GM19397 (cell line): Measurements from ENCODE around the gene KCNMB2.

Source experiments
- ATAC-seq: cut with Tn5 transposase; IDR thresholded peaks from one replicate; pipeline ENCODE4 v1.9.1; 2021; ENCODE audit warnings: mild to moderate bottlenecking, moderate library complexity; ENCODE audit not compliant: unreplicated experiment

The KCNMB2 gene

DNA sequence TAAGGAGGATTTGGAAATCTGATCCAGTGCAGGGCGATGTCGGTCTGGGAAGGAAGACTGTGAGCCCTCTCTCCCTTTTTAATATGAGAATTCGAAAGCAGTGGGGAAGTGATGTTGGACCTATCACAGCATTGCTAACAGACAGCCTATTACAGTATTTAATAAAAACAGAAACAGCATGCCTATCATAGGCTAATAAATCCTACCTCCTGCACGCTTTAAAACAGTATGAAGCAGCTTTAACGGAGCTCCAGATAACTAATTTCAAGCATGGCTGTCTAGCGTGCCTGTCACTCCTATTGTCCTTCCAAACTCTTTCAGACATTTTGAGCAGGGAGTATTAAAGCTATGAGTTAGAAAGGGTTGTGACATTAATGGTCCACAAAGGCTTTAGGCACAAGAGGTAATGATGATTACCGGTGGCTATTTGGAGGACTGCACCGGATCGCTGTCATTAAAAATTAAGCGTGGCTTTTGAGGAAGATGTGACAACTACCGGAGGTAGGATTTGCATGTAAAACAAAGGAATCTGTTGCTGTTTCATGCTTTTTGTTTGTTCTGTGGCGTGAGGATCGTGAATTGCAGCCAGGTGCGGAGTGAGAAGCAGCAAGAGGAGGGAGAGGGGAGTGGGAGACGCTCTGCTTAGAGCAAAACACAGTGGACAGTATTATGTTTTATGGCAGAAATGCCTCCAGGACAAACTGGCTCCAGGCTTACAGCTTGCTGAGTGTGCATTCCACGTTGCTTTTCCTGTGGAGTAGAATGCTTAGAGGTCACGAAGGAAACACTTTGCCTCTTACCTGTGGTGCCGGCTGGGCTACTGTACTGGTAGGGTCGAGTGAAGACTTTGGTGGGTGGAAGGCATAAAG lies at the start of gene KCNMB2:
TSS of gene KCNMB2 (plus strand) at position 226 of the 869 bp plus-strand sequence.
- ATAC-seq, result no peak

DNA sequence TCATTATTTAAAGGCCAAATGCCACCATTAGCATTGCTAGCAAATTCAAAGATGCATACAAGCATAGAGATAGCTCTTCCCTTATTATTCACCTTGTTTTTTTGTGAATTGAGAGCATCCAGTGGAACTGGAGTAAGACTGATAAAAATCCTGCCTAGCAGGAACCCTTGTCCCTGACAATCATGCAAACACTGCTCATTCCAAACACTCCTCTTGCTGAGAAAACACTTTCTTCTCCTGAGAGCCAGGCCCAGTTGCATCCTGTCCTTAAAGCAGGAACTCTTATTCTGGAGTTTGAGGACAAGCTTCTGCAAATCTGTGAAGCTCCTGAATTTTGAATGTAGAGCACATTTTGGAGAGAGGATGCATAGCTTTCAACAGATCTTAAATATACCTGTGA lies 49.3 kb upstream of the KCNMB2 start:
- no peak for ATAC-seq

DNA sequence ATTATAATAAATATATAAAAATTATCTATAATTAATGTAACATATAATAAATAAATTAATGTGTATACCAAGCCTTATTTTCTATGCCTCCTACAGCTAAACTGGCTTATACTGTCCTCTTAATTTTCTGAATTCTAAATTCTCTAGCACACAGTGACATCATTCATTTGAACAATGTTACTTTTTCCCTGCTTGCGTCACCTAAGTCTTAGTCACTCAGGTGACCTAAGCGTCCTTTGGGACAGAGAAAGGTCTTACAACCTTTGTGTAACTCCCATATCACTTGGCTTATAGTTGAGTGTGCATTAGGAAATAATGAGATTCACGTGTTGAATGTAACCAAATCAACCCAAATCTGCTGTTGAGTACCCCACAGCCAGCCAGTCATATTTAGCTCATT lies 48.5 kb upstream of the KCNMB2 start:
- ATAC-seq, result no peak

DNA sequence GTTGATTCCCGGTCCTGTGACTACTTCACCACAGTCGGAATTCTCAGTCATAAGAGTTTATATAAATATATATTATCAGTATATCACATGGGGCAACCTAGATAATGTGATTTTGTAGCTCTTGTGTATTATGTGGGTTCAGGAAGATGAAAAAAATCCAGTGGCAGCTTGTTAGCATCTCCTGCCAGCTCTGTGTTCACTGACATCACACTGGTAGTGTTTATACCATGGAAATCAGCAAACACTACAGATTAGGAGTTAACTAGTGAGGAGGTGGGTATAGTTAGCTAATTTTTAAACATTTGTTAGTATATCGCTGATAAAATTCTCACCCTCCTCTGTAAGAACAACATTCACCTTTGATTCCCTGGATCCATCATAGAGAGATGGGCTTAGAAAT lies 44.5 kb upstream of the KCNMB2 start:
- ATAC-seq, result no peak

DNA sequence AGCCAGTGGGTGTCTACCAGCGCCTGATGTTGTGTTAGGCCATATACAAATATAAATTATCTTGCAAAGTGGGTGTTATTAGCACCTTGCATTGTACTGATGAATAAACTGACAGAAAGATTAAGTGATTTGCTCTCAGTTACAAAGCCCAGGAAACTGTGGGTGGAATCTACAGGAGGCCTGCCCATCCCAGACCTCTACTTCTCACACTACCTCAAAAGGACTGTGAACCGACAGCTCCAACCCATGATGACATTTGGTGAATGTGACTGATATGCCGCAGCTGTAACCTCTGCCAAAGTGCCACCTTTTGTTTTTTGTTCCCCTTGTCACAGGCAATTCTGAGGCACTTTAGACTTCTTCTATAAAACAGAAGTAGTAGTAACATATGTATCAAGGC lies 43.7 kb upstream of the KCNMB2 start:
- ATAC-seq, result no peak

DNA sequence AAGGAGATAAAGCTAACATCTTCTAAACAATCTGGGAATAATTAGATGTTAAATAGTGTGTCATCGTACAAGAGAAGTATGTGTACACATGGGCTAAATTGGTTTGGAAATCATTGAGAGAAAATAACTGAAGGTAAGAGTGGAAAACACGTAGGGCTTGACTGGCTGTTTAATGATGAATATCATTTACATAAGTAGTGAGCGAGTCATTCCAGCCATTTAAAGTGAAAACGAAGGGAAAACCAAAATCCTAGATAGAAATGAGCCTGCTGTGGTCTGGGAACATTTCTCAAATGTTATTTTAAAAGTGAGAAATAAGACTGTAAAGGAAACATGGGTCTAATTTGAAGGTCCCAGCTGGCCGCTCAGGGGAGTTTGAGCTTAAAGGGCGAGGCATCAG lies 41.9 kb upstream of the KCNMB2 start:
- no peak for ATAC-seq

DNA sequence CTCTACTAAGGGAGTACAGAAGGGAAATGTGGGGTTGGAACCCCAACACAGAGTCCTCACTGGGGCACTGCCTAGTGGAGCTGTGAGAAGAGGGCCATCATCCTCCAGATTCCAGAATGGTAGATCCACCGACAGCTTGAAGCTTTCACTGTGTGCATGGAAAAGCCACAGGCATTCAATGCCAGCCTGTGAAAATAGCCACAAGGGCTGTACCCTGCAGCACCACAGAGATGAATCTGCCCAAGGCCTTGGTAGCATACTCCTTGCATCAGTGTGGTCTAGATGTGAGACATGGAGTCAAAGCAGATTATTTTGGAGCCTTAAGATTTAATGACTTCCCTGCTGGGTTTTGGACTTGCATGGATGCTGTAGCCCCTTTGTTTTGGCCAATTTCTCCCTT lies 39.3 kb upstream of the KCNMB2 start:
- no peak for ATAC-seq

DNA sequence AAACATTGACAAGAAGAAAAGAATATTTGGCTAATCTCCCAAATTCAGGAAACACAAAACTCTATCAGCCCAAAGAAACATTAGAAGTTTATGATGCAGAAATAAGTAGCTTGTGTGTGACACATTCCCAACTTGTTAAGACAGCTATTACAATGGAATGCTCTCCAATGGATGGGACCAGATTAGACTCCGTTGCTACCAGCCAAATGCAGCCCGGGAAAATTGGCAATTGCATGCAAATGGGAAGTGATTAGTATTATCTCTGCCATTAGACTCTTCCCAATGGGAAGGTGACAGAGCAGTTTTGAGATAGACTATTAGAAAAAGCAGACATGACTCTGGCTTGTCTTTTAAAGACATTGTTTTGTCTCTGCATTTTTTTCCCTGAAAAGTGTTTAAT lies 37.4 kb upstream of the KCNMB2 start:
- no peak for ATAC-seq

DNA sequence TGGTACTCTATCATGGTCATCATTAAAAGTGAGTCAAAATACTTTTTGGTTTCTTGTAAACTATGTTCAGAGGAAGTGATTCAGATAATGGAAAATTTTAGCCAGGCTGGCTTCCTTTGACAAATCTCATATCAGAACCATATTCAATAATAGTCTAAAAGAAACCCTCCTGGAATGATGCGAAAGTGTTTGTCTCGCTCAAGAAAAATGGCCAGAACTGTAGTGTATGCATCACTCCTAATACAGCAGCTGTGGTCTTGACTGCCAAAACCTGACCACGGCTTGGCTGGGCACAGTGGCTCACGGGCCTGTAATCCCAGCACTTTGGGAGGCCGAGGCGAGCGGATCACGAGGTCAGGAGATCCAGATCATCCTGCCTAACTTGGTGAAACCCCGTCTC lies 35.6 kb upstream of the KCNMB2 start:
- ATAC-seq, result no peak

DNA sequence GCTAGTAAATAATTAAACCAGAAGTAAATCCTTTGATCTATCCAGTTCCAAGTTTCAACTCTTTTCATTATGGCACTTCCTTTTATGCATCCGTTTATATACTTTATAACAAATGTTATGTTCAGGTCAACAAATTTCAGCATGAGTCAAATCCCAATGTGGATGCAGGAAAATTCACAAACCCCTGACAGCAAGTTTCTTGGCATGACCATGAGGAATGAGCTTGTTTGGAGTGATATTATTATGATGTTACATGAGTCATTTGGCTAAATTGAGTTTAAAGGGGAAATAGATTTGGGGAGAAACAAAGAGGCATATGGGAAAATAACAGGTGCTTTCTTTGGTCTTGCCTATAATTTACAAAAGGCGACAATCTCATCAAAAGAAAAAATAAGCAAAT lies 32.1 kb upstream of the KCNMB2 start:
- no peak for ATAC-seq

DNA sequence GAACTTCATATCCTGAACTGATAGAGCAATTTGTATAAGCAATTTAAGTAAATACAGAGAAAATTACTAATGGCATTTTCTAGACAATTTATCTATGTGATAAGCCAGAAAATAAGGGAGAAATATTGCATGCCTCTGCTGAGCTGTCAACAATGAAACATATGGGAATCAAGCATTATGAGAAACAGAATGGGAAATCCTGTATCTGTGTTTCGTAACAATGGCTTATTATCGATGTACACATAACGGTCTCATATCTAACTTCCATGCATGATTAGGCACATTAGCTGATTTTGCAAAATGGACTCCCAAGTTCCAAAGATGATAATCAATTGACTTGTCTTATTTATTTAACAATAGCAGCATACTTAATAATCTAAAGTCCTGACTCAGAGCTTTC lies 30.4 kb upstream of the KCNMB2 start:
- no peak for ATAC-seq

DNA sequence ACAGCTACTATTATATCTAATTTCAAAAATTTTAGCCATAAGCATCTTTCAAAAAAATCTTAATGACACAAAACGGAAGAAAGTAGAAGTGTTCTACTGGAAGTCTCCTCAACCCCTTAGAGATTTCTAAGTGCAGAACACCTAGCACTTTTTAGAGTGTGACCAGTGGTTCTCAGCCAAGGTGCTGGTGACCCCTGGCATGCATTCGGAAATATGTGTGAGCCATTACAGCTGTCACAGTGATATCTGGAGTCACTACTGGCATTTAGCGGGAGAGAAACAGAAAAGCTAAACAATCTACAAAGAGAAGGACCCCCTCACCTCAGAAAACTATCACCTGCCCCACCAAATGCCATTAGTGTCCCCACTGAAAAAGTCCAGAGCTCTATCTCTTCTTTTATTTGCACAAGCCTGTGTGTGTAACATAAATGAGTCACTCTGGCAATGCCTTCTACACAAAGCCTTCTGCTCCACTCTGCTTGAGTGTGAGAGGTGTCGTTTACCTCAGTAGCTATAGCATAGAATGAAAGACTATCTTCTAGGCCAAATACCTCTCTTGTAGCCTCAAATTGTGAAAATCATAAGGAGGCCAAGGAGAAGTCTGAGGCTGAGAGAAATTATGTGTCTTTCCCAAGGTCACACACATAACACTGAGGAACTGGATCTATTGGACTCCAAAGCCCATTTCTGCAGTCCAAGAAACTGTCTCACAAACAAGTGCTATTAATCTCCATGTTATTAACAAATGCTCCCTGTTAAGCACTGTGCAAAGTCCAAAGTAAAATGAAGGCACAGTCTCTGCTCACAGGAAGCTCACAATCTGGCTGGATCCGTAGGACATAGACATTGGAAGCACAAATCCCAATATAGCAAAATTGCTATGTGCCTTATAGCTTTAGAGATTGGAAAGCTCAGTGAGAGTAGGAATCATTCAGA lies 28.5 kb upstream of the KCNMB2 start:
- no peak for ATAC-seq

DNA sequence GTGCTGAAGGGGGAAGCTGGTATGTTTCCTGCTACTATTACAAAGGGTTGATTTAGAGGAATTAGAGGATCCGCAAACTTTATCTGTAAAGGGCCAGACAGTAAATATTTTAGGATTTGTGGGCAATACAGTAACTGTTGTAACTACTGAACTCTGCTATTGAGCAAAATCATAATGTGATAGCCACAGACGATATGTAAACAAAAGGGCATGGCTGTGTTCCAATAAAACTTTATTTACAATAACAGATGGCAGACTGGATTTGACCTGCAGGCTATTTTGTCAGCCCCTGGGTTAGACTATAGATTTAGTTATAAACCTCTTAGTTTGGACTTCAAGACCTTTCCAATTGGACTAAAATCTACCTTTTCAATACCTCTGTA lies 27.8 kb upstream of the KCNMB2 start:
- ATAC-seq, result no peak

DNA sequence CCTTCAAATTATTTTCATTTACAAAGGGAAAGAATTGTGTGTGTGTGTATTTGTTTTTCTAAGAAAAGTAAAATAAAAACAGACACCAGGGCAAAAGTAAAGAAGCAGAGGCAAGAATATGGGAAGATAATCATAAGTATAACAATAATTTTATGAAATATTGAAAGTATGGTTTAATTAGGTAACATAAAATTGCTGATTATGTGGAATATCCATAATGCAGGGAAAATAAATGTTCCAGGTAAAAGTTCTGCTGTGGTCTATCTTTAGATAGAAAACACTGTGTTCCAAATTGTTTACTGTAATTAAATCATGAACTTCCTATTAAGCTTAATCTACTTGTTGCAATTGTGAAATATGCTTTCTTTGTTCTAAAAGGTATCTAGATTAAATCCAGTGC lies 25.7 kb upstream of the KCNMB2 start:
- ATAC-seq, result no peak

DNA sequence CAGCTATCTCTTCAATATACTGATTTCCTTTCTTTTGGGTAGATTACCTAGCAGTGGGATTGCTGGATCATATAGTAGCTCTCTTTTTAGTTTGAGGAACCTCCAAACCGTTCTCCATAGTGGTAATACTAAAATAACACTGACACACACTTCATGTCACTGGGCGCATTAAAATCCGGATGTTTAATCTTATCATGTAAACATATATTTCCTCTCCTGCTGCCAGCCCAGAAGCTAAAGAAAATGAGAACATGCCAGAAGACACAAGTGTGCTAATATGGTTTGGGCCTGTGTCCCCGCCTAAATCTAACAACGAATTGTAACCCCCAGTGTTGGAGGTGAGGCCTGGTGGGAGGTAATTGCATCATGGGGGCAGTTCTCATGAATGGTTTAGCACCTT lies 23.6 kb upstream of the KCNMB2 start:
- no peak for ATAC-seq

DNA sequence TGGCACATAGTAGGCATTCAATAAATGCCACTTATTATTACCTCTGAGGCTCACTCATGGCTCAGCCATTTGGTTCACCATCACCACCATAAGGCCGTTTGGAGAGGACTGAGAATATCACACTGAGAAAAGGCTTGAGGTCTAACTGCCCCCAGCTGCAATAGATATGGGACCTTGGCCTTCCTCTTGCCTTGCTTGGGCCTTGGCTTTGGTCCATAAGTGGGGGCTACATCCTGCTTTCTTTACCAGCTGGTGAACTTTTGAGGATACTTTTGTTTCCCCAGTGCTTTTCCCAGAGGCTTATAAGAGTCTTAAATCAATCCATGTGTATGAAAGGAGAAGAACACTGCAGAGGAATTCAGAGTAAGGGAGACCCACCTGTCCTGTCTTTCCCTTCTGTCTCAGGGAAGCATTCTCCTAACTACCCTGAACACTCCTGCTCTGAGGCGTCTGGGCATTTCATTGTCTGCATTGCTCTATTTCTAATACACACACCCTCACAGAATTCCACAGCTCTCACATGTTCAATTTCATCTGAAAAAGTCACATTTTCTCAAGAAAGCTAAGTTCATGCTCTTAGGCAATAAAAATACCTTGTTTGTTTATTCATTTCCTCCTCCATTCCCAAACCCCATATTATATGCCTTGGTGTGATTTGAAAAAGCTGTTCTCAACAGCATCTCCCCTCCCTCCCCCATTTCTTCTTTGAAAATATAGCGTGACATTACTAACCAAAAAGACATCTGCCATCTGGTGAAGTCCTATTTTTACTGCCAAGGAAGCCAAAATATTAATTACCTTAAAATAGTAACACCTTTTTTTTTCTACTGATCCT lies 22.5 kb upstream of the KCNMB2 start:
- ATAC-seq, result no peak

DNA sequence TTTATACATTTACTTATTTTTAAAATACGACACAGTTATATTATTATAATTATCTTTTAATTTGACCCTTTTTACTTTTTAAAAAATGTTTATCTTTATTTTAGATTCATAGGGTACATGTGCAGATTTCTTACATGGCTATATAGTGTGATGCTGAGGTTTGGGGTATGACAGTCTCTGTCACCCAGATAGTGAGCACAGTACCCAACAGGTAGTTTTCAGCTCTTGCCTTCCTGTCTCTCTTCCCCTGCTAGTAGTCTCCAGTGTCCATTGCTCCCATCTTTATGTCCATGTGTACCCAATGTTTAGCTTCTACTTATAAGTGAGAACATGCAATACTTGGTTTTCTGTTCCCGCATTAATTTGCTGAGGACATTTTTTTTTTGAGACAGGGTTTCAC lies 21.8 kb upstream of the KCNMB2 start:
- no peak for ATAC-seq

DNA sequence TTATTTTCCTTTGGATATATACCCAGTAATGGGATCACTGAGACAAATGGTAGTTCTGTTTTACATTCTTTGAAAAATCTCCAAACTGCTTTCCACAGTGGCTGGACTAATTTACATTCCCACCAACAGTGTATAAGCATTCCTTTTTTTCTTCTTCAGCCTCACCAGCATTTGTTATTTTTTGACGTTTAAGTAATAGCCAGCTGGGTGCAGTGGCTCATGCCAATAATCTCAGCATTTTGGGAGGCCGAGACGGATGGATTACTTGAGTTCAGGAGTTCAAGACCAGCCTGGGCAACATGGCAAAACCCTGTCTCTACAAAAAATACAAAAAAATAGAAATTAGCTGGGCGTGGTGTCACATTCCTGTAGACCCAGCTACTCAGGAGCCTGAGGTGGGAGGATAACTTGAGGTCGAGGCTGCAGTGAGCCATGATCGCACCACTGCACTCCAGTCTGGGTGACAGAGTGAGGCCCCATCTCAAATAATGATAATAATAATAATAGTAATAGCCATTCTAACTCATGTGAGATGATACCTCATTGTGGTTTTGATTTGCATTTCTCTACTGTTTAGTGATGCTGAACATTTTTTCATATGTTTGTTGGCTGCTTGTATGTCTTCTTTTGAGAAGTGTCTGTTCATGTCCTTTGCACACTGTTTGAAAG lies 21.0 kb upstream of the KCNMB2 start:
- ATAC-seq, result peak; percentile 27

DNA sequence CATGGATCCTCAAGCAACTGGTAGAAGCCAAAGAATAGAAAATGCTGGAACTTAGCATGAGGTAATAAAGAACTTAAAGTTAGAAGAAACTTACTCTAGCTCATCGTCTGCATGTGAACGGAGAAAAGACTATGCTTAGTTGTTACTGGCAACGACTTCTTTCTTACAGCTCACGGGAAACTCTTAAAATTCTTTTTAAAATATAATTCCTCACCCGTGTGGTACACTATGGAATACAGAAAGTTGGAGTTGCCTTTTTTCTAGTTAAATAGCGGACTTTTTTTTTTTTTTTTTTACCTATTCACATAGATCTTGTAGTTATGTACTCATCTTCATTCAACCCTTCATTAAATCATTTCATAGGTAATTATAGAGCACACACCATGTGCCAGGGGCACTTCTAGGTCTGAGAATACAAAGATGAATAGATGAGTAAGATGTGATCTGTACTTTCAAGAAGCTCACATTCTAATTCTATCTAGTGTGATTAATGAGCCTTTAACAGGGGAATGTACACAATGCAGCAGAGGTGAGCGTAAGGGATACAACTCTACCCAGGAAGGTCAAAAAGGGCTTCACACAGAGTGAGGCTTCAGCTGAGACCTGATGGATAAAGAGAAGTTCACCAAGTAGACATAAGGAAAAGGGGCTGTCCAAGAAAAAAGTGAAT lies 18.4 kb upstream of the KCNMB2 start:
- no peak for ATAC-seq
